ENCODE results near the gene VTI1A.

GRCh38 chr10:112832959-112833358, 385.9 kb downstream of the VTI1A start:
- TF ChIP-seq CTCF (IDR thresholded peaks at IDR 0.05; ENCODE audit: low read depth, low read length) = no peak
- TF ChIP-seq, protein P1, sequence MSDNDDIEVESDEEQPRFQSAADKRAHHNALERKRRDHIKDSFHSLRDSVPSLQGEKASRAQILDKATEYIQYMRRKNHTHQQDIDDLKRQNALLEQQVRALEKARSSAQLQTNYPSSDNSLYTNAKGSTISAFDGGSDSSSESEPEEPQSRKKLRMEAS (IDR thresholded peaks at IDR 0.05; ENCODE audit: low read depth, low read length) = no peak
- no peak for TF ChIP-seq POLR2A (IDR thresholded peaks at IDR 0.05; ENCODE audit: extremely low read depth, insufficient read length)

All from NB4 (cell line).